TTC549 (cell line): ENCODE data around the gene IGSF21.

Experiments
- FAIRE-seq: peaks from 2 replicates; lab custom pipeline; 2012; peaks lifted over from hg19 to GRCh38; lab: Jason Lieb, UNC

Gene IGSF21

GRCh38 chr1:18300376-18300775 lies 192.8 kb downstream of the IGSF21 start:
- no peak for FAIRE-seq

GRCh38 chr1:18302788-18303413 lies 195.3 kb downstream of the IGSF21 start:
- no peak for FAIRE-seq

- FAIRE-seq, result no peak
Measured at GRCh38 chr1:18304151-18304869, 196.7 kb downstream of the IGSF21 start.

GRCh38 chr1:18305182-18305795 lies 197.7 kb downstream of the IGSF21 start:
- FAIRE-seq, result no peak

GRCh38 chr1:18307329-18307898 lies 199.8 kb downstream of the IGSF21 start:
- FAIRE-seq, result no peak

GRCh38 chr1:18309552-18310155 lies 202.1 kb downstream of the IGSF21 start:
- FAIRE-seq, result no peak

GRCh38 chr1:18312961-18313360 lies 205.4 kb downstream of the IGSF21 start:
- no peak for FAIRE-seq

GRCh38 chr1:18313523-18313922 lies 205.9 kb downstream of the IGSF21 start:
- FAIRE-seq, result no peak

- no peak for FAIRE-seq
Measured at GRCh38 chr1:18314399-18314798, 206.8 kb downstream of the IGSF21 start.

GRCh38 chr1:18315449-18315848 lies 207.9 kb downstream of the IGSF21 start:
- no peak for FAIRE-seq

GRCh38 chr1:18316764-18317163 lies 209.2 kb downstream of the IGSF21 start:
- FAIRE-seq, result no peak

- FAIRE-seq, result no peak
Measured at GRCh38 chr1:18319099-18319498, 211.5 kb downstream of the IGSF21 start.

- no peak for FAIRE-seq
Measured at GRCh38 chr1:18320051-18320450, 212.5 kb downstream of the IGSF21 start.

- FAIRE-seq, result no peak
Measured at GRCh38 chr1:18322368-18323032, 214.9 kb downstream of the IGSF21 start.

GRCh38 chr1:18323259-18323658 lies 215.7 kb downstream of the IGSF21 start:
- FAIRE-seq, result no peak

GRCh38 chr1:18324246-18324645 lies 216.6 kb downstream of the IGSF21 start:
- no peak for FAIRE-seq

GRCh38 chr1:18325136-18325535 lies 217.5 kb downstream of the IGSF21 start:
- no peak for FAIRE-seq

- no peak for FAIRE-seq
Measured at GRCh38 chr1:18326211-18326897, 218.8 kb downstream of the IGSF21 start.

- FAIRE-seq, result no peak
Measured at GRCh38 chr1:18327650-18328049, 220.1 kb downstream of the IGSF21 start.

GRCh38 chr1:18328803-18329202 lies 221.2 kb downstream of the IGSF21 start:
- FAIRE-seq, result no peak

GRCh38 chr1:18329469-18330253 lies 222.1 kb downstream of the IGSF21 start:
- no peak for FAIRE-seq
